SK-N-MC (cell line): ENCODE results near the gene DLD.

Experiments
- EZH2 ChIP-seq: fragments of 200-600 bp; sonication (generic); IDR thresholded peaks from one replicate; pipeline ENCODE4 v1.6.1; 2017; ENCODE audit warnings: antibody characterized with exemption
- POLR2AphosphoS5 ChIP-seq: IDR thresholded peaks from 2 replicates; pipeline ENCODE4 v1.6.1; 2012; ENCODE audit warnings: mild to moderate bottlenecking, low read depth, low read length, borderline replicate concordance

DNA sequence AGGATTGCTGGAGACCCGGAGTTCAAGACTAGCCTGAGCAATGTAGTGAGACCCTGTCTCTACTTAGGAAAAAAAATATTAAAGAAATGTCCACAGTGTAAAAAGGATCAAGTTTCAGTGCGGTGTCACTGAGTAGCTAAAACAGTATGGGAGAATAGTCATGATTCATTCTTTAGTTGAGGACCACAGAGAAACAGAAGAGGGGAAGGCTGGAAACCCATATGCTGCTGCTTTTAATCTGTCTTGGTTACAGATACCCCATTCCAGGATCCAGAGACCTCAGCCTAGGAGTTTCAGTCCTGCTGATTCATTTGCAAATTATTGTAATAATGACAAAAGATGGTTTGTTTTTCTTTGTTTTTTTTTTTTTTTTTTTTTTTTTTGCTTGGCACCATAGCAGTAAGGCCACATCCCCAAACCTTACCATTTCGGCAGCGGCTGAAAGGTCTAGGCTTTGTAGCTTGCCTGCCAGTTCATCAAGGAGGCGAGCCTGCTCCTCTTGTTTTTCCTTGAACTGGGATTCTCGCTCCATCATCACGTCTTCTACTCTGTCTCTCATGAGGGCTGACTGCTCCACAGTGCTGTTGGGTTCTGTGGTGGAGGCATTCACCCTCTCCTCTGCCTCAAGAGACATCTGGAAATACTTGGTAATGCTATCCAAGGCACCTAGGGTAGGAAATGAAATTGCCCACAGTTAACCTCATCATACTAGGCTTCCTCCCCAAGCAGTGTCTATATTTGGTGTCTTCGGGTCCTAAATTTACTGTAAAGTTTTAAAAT lies 44.2 kb downstream of the DLD start:
- TF ChIP-seq EZH2, result no peak
- TF ChIP-seq POLR2AphosphoS5, result 0 out of 2 replicates have a peak, but pooled peaks have one; percentile 13
